Epithelial cell of prostate (primary cell): ENCODE data around the gene LRRC75B.
"Not testable (repeated sequence)": the region's sequence is repeated elsewhere in the genome, so short reads cannot be mapped to it uniquely, and the experiment has no call there.

Experiments
- DNase-seq: peaks from one replicate; pipeline ENCODE4 v3.0.0-alpha.2; 2011; ENCODE audit warnings: low read depth, low spot score
- H3K27ac ChIP-seq: fragments of 450-650 bp; 2 replicates; pipeline ENCODE4 v1.5.1; 2017; ENCODE audit warnings: mild to moderate bottlenecking

The LRRC75B gene

DNA sequence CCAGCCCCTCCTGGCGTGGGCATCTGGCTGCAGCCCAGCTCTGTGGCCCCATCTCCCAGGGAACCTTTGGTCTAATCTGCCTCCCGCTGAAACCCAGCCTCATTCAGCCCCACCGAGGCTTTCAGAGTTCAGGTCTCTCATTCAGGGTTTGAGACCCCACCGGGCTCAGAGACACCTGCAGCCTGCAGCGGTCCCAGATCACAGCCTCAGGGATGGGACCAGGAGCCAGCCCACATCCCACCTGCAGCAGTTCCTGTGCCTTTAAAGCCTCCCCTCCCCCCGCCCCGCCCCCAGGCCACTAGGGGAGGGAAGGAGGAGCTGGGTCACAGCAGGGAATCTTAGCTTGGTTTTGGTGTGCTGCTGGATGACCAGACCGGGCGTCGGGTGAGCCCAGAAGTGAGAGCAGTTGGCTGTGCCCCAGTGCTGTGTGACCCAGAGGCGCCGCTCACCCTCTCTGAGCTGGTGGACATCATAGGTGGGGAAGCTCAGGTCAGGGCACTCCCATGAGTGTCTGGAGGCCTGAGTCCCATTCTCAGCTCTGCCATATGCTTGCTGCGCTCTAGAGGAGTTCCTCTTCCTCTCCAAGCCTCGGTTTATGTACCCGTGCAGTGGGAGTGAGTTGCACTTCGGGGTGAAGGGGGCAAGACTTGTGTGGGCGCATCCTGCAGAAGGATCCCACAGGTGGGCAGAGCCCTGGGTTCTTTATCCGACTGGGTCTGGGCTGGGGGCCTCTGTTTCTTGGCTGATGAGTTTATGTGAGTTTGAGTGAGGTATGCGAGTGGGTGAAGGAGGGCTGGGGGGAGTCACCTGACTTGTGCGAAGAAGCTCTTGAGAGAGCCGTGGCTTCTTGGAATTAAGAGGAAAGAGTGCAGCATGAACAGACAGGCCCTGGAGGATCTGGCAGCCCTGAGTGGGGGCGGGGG lies 10.2 kb upstream of the LRRC75B start, which contains the start of gene GGT1:
Gene GGT1 (plus strand): TSS at position 347 of the 923 bp plus-strand sequence. CDS start 7,889 bp downstream, outside the sequence.
- DNase-seq, H3K27ac ChIP-seq: not testable (repeated sequence)

DNA sequence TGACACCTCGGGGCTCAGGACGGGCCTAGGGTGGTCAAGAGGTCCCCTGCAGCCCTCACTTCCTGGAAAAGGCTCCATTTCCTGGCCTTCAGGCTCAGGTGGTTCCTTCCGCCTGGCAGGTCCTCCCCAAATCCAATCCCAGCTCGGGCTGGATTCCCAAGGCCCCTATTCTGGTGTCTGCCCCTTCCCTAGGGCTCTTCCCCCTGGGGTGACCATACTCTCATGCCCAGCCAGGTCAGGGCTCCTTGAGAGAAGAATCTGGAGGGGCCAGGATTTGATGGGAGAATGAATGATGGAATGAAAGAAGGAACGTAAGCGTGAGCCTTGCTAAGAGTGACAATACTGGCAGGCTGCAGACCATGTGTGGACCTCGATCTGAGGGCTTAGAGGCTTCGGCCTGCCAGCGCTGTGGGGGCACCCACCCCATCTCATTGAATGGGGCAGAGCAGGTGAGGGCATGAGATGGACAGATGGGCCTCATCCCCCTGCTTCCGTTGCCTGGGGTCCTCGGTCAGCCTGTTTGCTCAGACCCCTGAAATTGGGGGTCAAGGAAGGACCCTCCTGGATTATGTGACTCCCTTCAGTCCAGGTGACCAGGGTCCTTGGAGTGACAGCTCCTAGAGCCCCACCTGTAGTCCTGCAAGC lies 9.4 kb upstream of the LRRC75B start:
- DNase-seq, H3K27ac ChIP-seq: not testable (repeated sequence)

DNA sequence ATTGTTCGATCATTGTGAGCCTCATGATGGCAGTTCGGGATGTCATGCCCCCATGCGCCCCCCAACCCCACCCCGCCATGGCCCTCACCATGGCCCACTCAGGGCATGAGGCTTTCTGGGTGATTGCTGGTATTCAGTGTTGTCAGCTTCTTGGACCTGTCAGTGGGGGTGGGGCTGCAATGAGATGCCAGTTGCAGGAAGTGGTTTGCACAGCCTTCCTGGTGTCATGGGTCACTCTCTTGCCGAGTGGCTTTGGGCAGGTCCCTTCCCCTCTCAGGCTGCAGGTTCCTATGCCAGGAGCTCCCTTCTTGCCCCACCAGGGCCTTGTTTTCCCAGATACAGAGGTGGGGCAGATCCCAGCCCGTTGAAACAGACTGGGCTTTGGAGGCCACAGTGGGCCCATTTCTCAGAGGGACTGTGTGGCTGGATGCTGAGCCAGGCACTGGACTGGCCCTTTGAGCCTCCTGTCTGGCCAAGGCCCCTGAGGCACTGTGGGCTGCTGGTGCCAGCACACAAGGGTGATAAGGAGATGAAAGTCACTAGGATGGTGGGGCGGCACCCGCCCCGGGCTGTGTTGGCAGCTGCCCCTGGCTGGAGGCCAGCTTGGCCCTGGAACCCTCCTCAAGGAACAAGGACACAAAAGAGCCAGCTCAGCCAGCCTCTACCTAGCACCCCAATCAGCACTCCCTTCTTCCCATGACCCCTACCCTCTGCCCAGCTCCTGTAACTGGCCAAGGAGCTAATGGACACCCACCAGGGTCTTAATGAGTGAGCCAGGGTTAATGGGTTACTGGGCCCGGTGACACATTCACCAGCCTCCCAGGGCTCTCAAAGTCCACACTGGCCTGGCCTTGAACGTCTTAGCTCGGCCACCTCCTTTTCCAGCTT lies 8.6 kb upstream of the LRRC75B start:
- DNase-seq = no peak
- H3K27ac ChIP-seq = no peak overlapping the region

DNA sequence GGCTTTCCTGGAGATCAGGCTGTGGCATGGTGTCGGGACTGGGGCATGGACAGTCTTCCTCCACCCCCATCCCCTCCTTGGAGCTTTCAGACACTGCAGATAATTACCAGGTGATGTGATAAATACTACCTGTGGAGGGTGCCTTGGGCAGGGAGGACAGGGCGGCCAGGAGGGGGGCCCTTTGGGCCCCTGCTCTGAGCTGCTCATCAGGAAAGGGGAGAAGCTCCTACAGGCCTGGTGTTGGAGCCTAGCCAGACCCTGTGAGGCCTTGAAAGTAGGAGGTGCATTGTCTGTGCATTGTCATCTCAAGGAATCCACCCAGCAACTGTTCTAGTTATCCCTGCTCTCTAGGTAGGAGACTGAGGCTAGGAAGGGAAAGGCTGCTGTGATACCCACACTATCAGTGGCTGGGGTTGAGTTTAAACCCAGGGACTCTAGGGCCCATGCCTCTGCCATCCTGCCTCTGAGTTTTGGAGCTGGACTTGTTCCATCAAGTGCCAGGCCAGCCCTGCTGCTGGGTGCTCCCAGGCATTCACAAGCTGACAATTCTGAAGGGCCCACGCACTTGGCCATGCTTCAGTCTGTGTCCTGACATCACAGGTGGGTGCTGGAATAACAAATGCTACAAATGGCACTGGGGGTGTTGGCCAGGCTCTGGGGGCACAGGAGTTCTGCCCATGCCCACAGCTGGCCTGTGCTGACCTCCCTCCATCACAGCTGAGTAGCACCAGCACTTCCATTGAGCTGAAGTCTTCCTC lies 7.3 kb upstream of the LRRC75B start:
- not testable (repeated sequence) for DNase-seq, H3K27ac ChIP-seq

DNA sequence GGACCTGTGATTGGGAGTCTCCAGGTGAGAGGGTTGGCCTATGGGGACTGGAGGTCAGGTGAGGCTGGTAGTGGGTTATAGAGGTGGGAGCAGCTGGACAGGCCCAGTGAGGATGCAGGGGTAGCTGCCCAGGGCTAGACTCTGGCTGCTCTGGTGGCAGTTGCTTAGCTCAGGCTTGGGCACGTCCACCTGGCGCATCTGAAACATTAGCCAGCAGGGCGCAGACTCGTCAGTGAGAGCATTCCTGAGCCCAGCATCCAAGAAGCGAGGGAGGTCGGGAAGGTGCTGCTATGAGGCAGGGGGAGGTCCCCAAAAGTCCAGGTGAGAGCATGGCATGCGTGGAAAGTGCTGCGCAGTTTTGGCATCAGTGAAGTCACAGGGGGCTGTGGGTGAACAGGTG lies 6.6 kb upstream of the LRRC75B start:
- no peak for DNase-seq
- H3K27ac ChIP-seq = no peak overlapping the region

DNA sequence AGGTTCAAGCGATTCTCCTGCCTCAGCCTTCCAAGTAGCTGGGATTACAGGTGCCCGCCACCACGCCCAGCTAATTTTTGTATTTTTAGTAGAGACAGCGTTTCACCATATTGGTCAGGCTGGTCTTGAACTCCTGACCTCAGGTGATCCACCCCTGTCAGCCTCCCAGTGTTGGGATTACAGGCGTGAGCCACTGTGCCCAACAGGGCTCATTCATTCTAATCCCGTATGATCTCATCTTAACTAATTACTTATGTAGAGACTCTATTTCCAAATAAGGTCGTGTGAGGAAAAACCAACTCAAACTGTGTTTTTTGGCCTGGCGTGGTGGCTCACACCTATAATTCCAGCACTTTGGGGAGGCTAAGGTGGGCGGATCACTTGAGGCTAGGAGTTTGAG lies 4.2 kb upstream of the LRRC75B start:
- not testable (repeated sequence) for DNase-seq, H3K27ac ChIP-seq

DNA sequence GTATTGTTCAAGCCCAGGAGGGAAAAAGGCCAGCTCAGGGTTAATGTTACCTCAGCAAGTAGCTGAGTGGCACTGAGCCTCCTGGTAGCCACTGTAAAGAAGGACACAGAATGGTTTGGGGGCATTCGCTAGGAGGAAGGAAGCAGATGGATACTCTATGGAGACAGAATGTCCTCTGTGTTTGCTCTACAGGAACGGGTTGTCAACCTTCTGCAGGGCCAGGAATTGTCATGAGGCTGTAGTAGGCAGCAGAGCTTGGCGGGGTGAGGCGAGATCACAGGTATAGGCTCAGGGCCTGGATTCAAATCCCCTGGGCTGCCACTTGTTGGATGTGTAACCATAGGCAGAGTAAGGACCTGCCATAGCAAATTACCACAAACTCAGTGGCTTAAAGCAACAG lies 3.0 kb upstream of the LRRC75B start:
- no peak overlapping the region for H3K27ac ChIP-seq
- DNase-seq = no peak

DNA sequence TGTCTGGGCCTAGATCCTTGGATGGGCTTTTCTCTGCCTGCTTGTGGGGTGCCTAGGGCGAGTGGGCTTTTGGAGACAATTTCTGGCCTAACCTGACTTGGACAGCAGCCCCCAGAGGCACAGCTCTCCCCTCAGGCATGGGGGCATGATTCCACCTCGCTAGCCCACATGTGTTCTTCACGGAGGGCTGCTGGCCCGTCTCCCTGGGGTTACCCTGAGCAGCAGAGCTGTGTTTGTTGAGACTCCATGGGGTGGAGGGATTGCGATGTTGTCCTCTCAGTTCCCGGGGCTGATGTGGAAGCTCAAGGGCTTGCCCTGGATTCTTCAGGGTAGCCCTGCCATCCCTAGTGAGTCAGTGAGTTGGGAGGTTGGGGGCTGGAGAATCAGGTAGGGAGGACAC lies 2.4 kb upstream of the LRRC75B start:
- no peak overlapping the region for H3K27ac ChIP-seq
- DNase-seq = no peak

DNA sequence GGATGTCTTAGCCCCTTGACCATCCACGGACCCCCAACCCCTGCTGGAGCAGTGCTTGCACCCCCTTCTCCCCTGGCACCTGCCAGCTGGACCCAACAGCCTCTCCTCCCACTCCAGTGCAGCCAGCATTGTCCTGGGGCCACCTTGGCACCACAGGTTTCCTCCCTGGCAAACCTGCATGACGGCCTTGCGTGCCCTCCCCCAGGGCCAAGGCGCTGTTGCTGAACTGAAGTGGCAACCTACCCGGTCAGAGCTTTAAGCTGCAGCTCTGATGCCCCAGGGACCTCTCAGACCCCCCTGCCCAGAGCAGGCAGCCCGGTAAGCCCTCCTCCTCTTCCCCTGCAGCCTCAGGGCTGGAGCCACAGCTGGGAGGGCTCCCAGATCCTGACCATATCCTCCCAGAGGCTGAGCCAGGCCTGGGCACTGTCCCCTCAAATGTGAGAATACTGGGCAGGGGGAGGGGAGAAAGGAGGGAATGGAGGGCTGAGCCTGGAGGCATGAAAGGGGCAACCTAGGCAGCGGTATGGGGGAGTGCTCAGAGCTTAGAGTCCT lies 1.8 kb upstream of the LRRC75B start:
- no peak overlapping the region for H3K27ac ChIP-seq
- no peak for DNase-seq

DNA sequence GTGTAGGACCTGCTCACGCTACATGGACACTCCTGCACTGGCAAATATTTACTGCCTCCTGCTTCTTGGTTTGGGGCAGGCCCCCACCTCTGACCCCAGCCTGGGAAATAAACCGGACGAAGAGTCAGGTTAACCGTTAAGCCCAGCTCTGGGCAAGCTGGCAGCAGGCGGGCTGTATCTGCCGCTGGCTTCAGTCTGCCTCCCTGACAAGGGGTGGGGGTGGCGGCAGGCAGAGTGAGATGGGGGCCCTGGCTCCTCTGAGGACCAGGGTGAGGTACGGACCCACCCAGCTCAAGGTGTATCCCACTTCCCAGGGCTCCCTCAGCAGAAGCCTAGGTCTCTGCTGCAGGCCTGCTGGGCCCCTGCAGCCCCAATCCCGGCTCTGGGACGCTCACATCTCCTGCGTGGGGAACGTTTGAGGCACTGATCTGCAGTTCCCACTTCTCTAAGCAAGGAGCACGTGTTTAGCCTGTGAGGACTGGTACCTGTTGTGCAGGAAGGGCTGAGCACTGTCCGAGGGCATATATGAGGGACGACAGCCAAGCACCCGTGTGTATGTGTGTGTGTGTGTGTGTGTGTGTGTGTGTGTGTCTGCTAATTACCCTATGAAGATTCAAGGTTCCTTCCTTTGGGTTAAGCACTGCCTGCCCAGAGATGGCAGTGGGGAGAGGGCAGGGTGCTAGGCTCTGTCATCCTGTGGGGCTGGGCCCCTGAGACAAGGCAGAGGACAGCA lies 1.1 kb upstream of the LRRC75B start:
- DNase-seq = no peak

DNA sequence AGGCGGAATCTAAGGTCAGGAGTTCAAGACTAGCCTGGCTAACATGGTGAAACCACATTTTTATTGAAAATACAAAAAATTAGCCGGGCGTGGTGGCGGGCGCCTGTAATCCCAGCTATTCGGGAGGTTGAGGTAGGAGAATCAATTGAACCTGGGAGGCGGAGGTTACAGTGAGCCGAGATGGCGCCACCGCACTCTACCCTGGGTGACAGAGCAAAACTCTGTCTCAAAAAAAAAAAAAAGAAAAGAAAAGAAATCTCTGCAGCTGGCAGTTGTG lies 624 bp upstream of the LRRC75B start:
- not testable (repeated sequence) for DNase-seq
- H3K27ac ChIP-seq = peak overlapping the region; percentile 37

More for the DNA sequence above, 1.1 kb upstream of the LRRC75B start:
- H3K27ac ChIP-seq = no peak overlapping the region

DNA sequence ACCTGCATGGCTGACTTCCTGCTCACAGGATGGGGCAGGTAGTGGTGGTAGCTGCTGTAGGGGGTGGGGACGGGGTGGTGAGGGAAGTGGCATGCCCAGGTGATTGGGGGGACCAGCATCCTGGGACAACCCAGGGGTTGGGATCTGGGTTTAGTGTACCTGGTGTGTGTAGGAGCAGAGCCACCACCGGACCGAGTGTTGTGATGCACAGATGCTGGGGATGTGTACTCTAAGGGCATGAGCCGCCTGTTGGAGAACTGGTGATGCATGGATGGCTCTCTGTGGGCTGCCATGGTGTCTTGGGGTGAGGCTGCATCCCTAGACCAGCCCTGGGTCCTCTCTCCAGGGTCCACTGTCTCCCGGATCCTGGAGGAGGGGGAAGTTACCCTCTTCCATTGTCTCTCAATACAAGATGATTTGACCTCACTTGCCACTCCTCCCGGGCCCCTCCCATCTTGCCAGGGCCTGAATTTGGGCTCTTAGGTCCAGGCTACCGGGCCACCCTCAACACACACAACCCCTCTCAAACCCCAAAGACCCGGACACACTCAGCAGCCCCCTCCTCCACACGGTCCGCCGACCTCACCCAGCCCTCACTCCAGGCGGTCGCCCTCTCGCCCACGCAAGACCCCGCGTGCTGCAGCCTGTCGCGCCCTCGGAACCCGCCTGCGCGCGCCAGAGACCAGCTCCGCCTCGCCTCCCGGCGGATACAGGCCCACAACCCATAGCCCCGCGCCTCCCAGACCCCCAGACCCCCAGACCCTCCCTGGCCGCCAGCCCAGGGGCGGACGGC lies 619 bp downstream of the LRRC75B start:
- no peak for DNase-seq
- peak overlapping the region; percentile 37 for H3K27ac ChIP-seq

DNA sequence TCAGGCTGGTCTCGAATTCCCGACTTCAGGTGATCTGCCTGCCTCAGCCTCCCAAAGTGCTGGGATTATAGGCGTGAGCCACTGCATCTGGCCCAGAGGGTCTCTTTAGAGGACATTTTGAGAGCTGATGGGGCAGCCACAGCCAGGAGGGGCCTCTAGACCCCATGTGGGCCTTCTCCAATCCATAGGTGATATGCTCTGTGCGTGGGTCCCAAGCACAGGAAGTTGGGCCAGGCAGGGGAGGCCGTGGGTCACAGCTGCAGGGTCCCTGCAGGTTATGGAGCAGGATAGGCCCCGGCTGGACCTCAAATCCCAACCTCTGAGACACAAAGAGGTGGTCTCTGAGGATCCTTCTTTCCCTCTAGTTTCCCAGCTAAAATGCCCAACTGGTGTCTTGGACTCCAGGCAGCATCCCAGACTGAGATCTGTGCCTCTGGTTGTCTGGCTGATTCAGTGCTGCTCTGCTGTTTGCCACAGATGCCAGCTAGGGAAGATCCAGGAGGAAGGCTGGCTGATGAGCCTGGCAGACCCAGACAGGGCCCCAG lies 1.5 kb downstream of the LRRC75B start:
- no peak overlapping the region for H3K27ac ChIP-seq
- DNase-seq = no peak

DNA sequence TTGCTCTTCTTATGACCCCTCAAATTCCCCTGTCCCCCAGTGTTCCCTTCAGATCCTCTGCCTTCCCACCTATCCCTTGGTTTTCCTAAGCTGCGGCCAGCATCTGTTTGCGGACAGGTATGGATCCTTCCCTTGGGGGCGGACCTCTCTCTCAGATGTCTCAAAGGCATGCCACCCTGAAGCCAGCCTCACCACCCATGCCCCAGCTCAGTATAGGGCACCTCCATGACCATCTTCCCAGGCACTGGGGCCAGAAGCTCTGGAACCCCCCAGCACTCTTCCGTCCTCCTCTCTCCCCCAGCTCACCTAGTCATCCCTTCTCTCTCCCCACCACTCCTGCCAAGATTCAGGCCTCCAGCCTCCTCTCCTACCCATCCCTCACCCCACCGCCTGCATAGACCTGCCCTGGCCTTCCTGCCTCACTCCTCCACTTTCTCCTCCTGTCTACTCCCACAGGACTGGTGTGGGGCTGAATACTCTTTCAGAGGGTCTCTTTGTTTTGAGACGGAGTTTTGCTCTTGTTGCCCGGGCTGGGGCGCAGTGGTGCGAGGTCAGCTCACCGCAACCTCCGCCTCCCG lies 2.2 kb downstream of the LRRC75B start:
- DNase-seq = no peak
- H3K27ac ChIP-seq = no peak overlapping the region

DNA sequence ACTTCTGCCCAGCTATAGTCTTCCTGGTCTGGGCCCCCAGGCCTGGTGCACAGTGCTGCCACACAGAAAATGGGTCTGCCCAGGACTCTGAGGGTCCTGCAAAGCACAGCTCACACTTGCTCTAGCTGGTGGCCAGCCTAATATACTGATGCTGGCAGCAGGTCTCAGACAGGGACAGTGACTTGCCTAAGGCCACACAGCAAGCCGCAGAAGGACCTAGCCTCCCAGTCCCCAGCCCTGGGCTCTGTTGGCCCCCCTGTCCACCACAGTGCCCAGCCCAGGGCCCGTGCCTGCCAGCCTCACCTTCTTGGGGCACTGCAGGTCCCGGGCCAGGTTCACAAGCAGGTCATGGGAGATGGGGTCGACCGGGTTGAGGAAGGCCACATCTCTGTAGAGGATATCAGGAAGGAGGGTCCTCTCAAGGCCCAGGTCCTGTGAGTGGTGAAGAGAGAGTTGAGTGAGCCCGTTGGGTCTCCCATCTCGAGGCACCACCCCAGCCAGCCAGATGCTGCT lies 3.3 kb downstream of the LRRC75B start:
- no peak for DNase-seq
- no peak overlapping the region for H3K27ac ChIP-seq

DNA sequence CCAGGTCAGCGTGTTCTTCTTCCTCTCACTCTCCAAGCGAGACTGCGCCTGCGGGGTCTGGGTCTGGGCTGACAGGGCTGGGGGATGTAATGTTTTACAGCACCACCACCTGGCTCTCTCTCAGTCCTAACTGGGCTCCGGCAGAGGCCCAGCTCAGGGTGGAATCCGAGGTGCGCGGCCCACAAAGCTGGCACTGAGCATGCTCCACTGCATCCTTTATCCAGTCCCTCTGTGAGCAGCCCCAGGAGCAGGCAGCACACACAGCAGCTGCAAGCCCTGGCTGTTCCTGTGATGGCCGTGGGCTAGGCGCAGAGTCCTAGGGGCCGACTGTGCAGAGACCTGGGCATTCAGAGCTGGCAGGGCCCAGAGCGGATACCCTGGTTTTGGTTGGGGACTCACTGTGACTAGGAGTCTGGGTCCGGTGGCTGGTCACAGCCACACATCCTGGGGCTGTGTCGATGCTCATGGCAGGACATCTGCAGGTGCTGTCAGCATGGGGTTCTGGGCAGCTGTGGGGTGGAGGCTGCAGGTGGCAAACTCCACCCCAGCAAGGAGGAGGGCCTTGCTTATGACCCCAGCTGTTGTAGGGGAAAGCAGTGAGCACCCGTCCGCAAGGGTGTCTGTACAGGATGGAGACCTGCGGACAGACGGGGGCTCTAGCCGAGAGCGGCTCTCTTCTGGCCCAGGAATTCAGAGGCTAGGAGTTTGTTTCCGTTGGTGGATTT lies 4.0 kb downstream of the LRRC75B start:
- no peak overlapping the region for H3K27ac ChIP-seq
- no peak for DNase-seq

DNA sequence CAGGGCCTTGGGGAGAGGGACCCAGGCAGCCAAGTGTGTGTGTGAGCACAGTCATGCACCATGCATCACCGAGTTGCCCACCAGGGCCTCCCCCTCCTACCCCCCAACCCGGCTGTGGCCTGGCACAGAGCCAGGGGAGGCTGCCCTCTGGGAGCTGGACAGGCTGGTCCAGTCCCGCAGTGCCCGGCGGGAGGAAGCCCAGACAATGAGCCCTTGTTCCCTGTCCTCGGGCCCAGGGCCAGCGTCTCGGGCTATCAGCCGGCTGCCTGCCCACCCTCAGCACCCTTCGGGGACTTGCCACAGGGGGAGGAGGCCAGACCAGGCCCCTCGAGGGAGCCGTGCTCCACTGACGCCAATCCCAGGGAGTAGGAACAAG lies 4.5 kb downstream of the LRRC75B start:
- no peak overlapping the region for H3K27ac ChIP-seq
- DNase-seq = no peak
